SU-DHL-6 (cell line): ENCODE data around the gene SP2.

Experiments
- H2AFZ ChIP-seq: fragments of 200-600 bp; sonication (generic); 2 replicates; pipeline ENCODE4 v1.6.1; 2014; ENCODE audit warnings: low read depth, mild to moderate bottlenecking, moderate library complexity, mixed read lengths, antibody characterized with exemption, low read length; ENCODE audit not compliant: severe bottlenecking
- H3F3A ChIP-seq: fragments of 200-600 bp; shearing (Covaris generic); 2 replicates; pipeline ENCODE4 v1.6.0; 2016; ENCODE audit warnings: antibody characterized with exemption, mild to moderate bottlenecking; ENCODE audit not compliant: insufficient read depth
- H3K27ac ChIP-seq: fragments of 200-600 bp; sonication (generic); 2 replicates; pipeline ENCODE4 v1.5.1; 2016; ENCODE audit warnings: low read depth, mild to moderate bottlenecking, low read length, moderate library complexity, mixed read lengths
- H3K27me3 ChIP-seq: fragments of 200-600 bp; sonication (generic), shearing (Covaris generic); 2 replicates; pipeline ENCODE4 v1.6.0; 2014; ENCODE audit warnings: mild to moderate bottlenecking, low read length
- H3K36me3 ChIP-seq: fragments of 200-600 bp; sonication (generic); 2 replicates; pipeline ENCODE4 v1.6.1; 2014; ENCODE audit warnings: mild to moderate bottlenecking, low read length, mixed read lengths
- H3K4me2 ChIP-seq: fragments of 300-600, 200-600 bp; shearing (Covaris generic), sonication (generic); 2 replicates; pipeline ENCODE4 v1.6.0; 2014; ENCODE audit warnings: low read length, low read depth, mild to moderate bottlenecking; ENCODE audit not compliant: poor library complexity, severe bottlenecking
- H3K4me3 ChIP-seq: fragments of 200-600 bp; sonication (generic); 2 replicates; pipeline ENCODE4 v1.5.1; 2014; ENCODE audit warnings: antibody characterized with exemption, low read length, mild to moderate bottlenecking, mixed read lengths; ENCODE audit not compliant: insufficient read depth, poor library complexity, severe bottlenecking
- H3K79me2 ChIP-seq: fragments of 200-600 bp; sonication (generic); 2 replicates; pipeline ENCODE4 v1.6.1; 2014; ENCODE audit warnings: mild to moderate bottlenecking, low read length, moderate library complexity; ENCODE audit not compliant: insufficient read depth
- H3K9ac ChIP-seq: fragments of 200-600 bp; sonication (generic); 2 replicates; pipeline ENCODE4 v1.7.0; 2014; ENCODE audit warnings: mild to moderate bottlenecking, low read length
- H3K9me2 ChIP-seq: fragments of 200-600 bp; sonication (generic); replicated peaks from 2 replicates; pipeline ENCODE4 v1.6.1; 2014; ENCODE audit warnings: low read length; ENCODE audit not compliant: insufficient read depth
- H3K9me3 ChIP-seq: fragments of 200-600 bp; sonication (generic); 2 replicates; pipeline ENCODE4 v1.6.1; 2014; ENCODE audit warnings: low read length, mixed read lengths; ENCODE audit not compliant: insufficient read depth
- H4K20me1 ChIP-seq: fragments of 200-600 bp; sonication (generic); 2 replicates; pipeline ENCODE4 v1.6.1; 2014; ENCODE audit warnings: low read depth, mild to moderate bottlenecking, antibody characterized with exemption, low read length, moderate library complexity, mixed read lengths
- CTCF ChIP-seq: fragments of 200-600 bp; sonication (generic); IDR thresholded peaks from one replicate; pipeline ENCODE4 v1.5.1; 2017; ENCODE audit warnings: antibody characterized with exemption, mild to moderate bottlenecking, low read length, moderate library complexity; ENCODE audit not compliant: insufficient read depth, poor library complexity, severe bottlenecking
- EZH2phosphoT487 ChIP-seq: fragments of 200-600 bp; sonication (generic), shearing (Covaris generic); conservative IDR thresholded peaks from 2 replicates; pipeline ENCODE4 v1.6.1; 2018; ENCODE audit warnings: mild to moderate bottlenecking, antibody characterized with exemption, low read length, moderate library complexity, mixed read lengths

SP2 gene

GRCh38 chr17:47901423-47901822 lies 5.4 kb downstream of the SP2 start:
- no peak overlapping the region for H3K27ac ChIP-seq
- no peaks in the 10 kb centered on the region for H3K27me3 ChIP-seq
- no peak overlapping the region for H3K9ac ChIP-seq
- no peaks in the 10 kb centered on the region for H3K9me2 ChIP-seq
- H4K20me1 ChIP-seq: no peaks in the 10 kb centered on the region
- H3K36me3 ChIP-seq: no peaks in the 10 kb centered on the region
- H3K9me3 ChIP-seq: no peaks in the 10 kb centered on the region
- H3K4me3 ChIP-seq: no peak overlapping the region
- no peaks in the 10 kb centered on the region for H3F3A ChIP-seq
- no peak overlapping the region for H2AFZ ChIP-seq
- peaks cover 36% of the 10 kb centered on the region for H3K79me2 ChIP-seq
- no peak for TF ChIP-seq EZH2phosphoT487
- H3K4me2 ChIP-seq: no peak overlapping the region

GRCh38 chr17:47902039-47902744 lies 6.2 kb downstream of the SP2 start:
- H3K9me2 ChIP-seq: no peaks in the 10 kb centered on the region

GRCh38 chr17:47905221-47905733 lies 9.2 kb downstream of the SP2 start:
- Histone ChIP-seq H3K4me3 (no peak overlapping the region), H3K9me3 (no peaks in the 10 kb centered on the region), H3K4me2 (no peak overlapping the region), H3K27ac (no peak overlapping the region), H3K9me2 (no peaks in the 10 kb centered on the region), H2AFZ (no peak overlapping the region), H3K79me2 (peaks cover 25% of the 10 kb centered on the region), H4K20me1 (no peaks in the 10 kb centered on the region), H3K27me3 (no peaks in the 10 kb centered on the region), H3K9ac (no peak overlapping the region), H3F3A (no peaks in the 10 kb centered on the region), H3K36me3 (no peaks in the 10 kb centered on the region)
- TF ChIP-seq CTCF (no peak), EZH2phosphoT487 (no peak)

More at GRCh38 chr17:47902039-47902744, 6.2 kb downstream of the SP2 start:
- Histone ChIP-seq H3K4me3 (no peak overlapping the region), H3K4me2 (no peak overlapping the region), H3K27ac (no peak overlapping the region), H4K20me1 (no peaks in the 10 kb centered on the region), H3K9ac (no peak overlapping the region), H3K36me3 (no peaks in the 10 kb centered on the region), H3K79me2 (peaks cover 34% of the 10 kb centered on the region), H3K27me3 (no peaks in the 10 kb centered on the region), H3K9me3 (no peaks in the 10 kb centered on the region), H2AFZ (no peak overlapping the region), H3F3A (no peaks in the 10 kb centered on the region)
- TF ChIP-seq EZH2phosphoT487: no peak
- TF ChIP-seq CTCF: no peak

- Histone ChIP-seq H3K79me2 (peaks cover 28% of the 10 kb centered on the region), H3K27me3 (no peaks in the 10 kb centered on the region), H3K27ac (no peak overlapping the region), H2AFZ (no peak overlapping the region), H3K9ac (no peak overlapping the region), H3K4me3 (no peak overlapping the region), H3F3A (no peaks in the 10 kb centered on the region), H3K9me2 (no peaks in the 10 kb centered on the region), H3K36me3 (no peaks in the 10 kb centered on the region), H3K9me3 (no peaks in the 10 kb centered on the region), H4K20me1 (no peaks in the 10 kb centered on the region), H3K4me2 (no peak overlapping the region)
- TF ChIP-seq CTCF: no peak
- TF ChIP-seq EZH2phosphoT487: no peak
These were observed 10.4 kb downstream of the SP2 start for GRCh38 chr17:47906443-47906842.
